Measurements from ENCODE around the gene BAK1.
A peak's percentile ranks its signal among the peaks of the same experiment; 100 is the strongest.

The BAK1 gene

DNA sequence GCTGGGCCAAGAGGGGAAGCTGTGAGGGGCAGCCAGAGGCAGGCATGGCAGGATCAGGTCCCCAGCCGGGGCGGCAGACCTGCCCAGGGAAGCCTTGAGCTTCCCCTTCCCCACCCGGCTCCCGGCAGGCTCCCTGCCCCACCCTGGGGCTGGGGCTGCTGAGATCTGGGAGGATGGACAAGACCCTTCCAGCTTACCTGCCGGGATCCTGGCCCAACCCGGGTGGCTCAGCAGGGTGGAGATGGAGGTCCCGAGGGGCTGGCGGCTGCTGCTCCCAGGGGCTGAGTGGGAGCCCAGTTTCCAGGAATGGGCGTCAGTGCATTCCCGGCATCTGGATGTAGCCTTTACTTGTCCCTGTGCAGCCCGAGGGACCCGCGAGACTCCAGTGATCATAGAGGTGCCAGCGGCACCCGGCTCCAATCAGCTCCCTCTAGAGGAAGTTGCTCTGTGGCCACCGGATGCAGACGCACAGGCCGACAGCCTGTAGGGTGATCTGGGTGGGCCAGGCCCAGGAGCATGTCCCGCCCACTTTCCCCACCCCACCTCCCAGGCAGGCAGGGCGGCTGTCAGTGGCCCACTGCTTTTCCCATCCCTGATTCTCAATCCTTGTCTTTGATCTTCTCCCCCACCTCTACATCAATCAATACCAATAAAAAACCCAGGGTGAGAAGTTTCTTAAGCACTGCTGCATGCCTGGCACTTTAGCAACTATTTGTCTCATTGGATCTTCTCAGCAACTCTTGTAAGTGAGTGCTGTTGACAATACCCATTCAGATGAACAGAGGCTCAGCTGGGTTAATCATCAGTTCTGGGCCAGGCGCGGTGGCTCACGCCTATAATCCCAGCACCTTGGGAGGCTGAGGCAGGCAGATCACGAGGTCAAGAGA lies at the start of gene BAK1:
TSS of gene BAK1 (minus strand) at position 449 of the 887 bp plus-strand sequence. CDS start 2,672 bp downstream, outside the sequence.
- DNase-seq (ENCODE audit: low spot score) (peak; percentile 84), FAIRE-seq (peak; percentile 42)

DNA sequence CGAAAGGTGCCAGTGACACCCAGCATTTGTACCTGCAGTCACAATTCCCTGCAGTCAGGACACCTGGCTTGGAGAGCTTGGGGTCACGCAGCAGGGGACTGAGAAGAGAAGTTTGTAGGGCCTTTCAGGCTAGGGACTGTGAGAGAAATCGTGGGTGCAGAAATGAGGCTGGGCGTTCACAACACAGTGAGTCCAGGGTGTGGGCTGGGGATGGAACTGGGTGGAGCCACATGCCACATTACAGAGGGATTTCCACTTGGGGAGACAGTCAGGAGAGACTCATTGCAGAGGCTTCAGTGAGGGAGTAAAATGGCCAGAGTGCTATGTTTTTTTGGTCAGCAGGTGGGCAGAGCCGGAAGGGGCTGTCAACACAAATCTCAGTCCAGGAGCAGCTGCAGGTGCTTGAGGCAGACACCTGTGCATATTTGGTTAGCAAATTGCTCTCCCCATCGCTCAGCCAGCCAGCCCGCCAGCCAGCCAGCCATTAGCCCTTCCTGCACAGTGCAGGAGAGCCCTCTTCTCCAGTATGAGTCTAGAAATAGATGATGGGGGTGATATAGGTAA lies 48.4 kb upstream of the BAK1 start:
- DNase-seq (ENCODE audit: low spot score) (no peak), FAIRE-seq (no peak)

DNA sequence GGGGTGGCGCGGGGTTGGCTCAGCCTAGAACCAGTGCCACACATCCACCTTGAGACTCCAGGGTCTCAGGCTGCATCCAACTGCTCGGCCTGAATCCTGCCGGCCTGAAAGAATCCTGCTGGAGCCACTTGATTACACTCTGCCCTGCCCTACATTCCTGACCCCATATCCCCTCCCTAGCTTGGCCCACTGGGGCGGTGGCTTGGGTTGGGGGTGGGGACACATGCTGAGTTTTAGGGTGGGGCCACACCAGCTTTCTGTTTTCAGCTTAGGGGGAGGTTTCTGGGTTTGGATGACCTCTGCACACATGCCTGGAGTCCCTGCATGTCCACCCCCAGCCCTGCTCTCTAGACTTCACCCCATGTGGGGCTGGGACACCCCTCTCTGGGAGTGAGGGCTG lies 47.8 kb upstream of the BAK1 start:
- no peak for DNase-seq (ENCODE audit: low spot score)
- FAIRE-seq = no peak

DNA sequence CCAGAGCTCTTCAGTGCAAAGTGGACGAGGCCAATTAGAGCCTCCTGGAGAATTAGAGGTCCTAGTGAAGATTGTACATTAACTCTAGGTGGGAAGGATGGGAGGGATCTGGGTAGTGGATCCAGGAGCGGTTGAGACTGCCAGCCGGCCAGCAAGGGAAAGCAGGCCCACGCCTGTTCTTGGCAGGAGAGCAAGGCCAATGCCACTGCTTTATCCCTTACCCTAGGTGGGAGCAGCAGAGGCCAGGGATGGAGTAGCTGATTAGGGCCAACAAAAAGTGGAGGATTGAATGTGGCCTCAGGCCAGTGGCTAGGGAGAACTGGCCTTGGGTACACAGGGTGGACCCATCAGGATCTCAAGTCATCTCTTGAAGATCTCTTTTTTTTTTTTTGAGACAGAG lies 44.8 kb upstream of the BAK1 start:
- FAIRE-seq (no peak), DNase-seq (ENCODE audit: low spot score) (no peak)

DNA sequence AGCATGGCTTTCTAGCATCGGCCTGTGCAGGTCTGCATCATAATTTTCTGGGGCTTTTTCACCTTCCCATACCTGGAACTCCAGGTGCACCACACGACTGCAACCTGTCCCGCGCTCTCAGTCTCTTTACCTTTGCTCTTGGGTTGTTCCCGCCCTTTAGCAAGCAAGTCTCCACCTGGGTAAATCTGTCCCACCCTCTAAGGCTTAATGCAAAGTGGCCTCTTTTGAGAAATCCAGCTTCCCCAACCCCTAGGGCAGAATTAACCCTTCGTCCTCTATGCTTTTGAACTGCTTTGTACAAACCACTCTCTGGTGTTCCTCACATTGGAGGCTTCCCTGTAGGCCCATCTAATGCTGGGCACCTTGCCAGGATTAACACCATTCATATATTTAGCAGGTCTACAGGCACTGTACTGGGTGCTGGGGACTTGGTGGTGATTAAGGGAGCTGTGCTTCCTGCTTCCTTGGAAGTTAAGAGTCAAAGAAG lies 43.9 kb upstream of the BAK1 start:
- FAIRE-seq (no peak), DNase-seq (ENCODE audit: low spot score) (no peak)

DNA sequence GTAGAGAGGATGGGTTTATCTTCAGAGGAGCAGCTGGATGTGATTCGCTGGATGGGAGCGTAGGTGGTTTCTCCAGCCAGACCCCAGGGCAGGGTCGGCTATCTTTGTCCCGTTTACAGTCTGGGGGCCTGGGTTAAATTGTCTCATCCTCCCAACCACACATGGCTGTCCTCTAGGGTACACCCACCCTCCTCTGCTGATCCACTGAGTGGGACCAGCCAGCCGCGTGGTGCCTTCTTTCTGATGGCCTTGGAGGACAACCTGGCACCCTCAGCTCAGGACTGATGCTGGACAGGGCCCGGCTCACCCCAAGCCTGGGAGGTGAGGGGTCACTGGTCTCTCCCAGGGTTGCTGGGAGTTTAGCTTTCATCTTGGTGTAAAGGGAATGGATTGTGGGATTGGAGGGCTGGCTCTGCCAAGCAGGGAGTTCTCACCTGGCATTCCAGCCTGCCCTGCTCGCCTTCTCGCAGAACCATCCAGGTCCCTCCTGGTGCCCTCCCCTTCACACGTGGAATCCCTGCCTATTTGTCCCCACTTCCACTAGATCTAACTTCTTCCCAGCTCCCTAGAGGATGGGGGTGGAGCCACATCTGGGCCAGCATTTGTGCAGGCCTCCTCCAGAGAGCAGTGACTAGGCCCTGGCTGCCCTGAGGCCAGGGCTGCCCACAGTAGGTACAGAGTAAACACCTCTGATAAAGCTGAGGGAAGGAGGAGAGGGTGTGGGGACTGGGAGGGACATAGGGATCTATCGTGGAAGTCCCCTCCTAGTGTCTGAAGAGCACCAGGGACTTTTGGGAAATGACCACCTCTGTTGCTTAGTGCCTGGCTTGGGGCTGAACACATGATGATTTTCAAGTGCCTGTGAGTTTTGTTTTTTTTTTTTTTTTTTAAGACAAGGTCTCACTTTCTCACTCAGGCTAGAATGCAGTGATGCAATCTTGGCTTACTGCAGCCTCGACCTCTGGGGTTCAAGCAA lies 42.7 kb upstream of the BAK1 start:
- no peak for FAIRE-seq
- DNase-seq (ENCODE audit: low spot score) = no peak

DNA sequence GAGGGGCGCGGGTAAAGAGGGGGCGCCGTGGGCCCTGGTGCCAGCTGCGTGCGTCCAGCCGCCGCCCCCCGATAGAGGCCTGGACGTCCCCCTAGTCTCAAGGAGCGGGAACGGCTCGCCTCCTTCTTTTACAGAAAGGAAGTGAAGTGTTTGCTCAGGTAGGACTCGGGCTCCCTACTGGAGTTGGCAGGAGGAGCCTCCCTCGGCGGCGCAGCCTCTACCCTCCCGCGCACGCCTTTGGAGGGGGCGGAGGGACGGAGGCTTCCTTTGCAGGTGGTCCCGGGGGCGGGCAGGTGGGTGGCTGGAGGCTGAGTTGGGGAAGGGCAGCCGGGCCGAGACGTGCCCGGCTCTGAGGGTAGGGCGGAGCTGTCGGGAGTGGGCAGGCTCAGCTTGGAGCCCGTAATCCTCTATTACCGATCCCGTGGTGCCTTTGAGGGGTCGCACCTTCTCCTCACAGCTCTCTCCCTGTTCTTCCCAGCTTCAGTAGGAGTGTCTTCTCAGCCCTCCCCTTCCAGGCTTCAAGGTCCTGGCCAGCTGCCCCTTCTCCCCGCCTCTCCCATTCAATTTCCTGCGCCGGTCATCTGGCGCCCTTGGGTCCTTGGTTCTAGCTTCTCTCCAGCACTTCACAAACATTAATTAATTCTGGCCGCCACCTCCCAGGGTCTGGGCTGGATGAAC lies 41.8 kb upstream of the BAK1 start:
- DNase-seq (ENCODE audit: low spot score) = peak; percentile 18
- no peak for FAIRE-seq

DNA sequence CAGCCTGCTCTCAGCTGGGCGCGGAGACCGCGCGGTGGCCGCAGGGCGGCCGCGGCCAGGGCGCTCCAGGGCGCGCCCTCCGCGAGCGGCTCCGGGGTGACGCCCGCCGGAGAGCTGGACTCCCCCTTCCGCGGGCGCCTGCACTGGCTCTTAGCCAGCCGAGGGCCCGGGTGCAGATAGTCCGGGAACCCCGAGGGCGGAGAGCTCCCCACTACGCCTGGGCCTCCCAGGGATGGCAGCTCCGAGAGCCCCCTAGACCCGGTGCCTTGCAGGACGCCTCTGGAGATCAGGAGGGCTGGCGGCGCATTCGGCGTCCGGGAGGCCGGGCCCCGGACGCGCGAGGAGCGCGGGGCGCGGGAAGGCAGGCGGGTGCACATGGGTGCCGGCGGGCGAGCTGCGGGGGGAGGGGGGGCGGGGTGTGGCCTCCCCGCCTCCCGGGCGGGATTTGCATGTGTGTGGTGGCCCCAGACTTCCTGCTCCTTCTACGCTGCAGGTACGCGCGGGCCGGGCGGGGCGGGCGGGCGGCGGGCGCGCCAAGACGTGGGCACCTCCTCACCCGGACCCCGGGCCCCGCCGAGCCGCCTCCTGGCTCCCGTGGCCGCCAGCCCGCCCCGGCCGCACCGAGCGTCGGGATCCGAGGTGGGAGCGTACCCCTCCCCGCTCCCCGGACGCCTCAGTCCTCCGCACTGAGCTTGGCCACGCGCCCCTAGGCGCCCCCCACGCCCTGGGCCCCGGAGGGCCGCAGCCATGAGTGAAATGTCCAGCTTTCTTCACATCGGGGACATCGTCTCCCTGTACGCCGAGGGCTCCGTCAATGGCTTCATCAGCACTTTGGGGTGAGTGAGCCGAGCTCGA lies 41.0 kb upstream of the BAK1 start, which contains the start of gene ITPR3:
TSS of gene ITPR3 (plus strand) at position 467 of the 855 bp plus-strand sequence. CDS start at position 748, 281 bp downstream.
- DNase-seq (ENCODE audit: low spot score) = peak; percentile 53

DNA sequence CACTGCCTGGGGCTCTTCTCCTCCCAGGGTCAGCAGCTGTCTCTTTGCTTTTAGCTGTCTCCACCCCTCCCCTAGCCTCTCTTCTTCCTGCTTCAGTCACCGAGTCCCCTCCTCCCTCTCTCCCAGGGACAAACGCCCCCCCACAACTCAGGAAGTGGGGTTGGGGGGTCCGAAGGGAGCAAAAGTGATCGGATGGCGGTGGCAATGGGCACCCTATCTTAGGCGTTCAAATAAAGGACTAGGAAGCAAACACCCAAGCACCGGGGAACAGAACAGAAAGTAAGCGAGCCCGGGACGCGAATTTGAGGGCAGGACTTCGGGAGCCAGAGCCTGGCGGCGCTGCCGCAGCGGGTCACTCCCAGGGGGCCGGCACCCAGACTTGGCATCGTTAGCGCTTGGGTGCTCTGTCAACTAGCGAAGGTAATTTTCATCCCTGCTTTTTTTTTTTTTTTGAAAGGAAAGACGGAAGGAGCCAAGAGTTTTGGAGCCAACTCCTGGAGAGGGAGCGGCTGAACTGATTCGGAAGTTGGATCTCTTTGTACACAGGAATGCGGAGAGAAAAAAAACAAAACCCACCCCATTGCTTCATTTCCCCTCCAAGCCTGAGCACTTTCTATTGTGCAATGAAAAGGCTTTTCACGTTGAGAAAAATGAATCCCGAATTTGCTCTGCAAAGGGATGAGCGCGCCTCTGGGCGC lies 40.2 kb upstream of the BAK1 start:
- no peak for DNase-seq (ENCODE audit: low spot score)
- FAIRE-seq = no peak

More for the DNA sequence above, 41.0 kb upstream of the BAK1 start, which contains the start of gene ITPR3:
- no peak for FAIRE-seq

DNA sequence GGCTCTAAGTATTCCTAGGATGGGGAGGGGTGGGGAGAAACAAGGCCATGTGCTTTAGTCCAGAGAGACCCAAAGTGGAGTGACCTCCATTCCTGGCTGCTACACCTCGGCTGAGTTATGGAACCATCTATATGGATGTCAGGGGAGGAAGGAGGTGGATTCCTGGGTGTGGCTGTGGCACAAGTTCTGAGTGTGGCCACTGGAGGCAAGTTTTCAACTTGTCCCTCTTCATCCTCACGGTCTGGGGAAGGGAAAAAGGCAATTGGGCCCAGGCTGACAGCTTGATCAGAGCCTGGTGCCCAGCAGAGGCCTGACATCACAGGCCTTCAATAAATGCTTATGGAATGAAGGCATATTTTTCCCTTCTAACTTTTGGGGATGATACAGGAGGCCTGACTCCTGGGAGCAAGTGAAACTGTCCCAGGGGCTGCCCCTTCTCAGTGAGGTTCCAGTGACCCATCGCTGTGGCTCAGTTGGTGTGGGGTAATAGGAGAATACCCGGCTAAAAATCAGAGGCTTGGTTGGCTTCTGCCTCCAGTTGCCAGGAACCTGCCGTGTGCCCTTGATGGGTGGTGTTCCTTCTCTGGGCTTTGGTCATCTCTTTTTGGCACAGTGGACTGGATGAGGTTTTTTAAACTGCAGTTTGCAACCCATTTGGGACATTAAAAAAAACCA lies 39.2 kb upstream of the BAK1 start:
- DNase-seq (ENCODE audit: low spot score) = no peak
- no peak for FAIRE-seq

DNA sequence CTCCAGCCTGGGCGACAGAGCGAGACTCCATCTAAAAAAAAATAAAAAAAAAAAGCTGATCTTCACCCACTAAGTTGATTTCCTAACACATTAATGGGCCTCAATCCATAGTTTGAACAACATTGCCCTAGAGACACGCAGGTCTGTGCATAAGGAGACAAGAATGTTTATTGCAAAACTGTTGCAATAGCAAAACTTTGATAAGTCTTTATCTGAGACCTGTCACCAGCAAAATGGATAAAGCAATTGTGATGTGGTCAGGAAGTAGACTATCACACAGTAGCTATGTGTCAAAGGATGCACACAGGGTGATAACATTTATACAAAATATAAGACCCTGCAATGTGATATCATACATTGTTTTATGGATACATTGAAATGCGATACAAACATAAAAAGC lies 36.8 kb upstream of the BAK1 start:
- DNase-seq (ENCODE audit: low spot score) (no peak), FAIRE-seq (no peak)

DNA sequence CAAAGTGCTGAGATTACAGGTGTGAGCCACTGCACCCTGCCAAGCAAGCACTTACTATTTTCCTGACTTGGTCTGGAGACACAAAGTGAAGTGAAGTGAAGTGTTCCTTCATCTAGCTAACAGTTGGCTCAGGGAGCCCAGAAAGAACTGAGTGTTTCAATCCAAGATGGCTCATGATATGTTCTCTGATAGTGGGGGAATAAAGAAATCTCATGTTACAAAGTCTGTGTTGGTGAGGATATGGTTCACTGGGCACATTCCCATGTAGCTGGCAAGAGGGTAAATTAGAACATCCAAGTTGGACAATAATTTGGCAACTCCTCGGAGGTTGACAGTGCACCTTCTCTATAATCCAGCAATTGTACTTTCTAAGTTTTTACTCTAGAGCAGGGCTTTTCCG lies 36.0 kb upstream of the BAK1 start:
- FAIRE-seq = no peak

DNA sequence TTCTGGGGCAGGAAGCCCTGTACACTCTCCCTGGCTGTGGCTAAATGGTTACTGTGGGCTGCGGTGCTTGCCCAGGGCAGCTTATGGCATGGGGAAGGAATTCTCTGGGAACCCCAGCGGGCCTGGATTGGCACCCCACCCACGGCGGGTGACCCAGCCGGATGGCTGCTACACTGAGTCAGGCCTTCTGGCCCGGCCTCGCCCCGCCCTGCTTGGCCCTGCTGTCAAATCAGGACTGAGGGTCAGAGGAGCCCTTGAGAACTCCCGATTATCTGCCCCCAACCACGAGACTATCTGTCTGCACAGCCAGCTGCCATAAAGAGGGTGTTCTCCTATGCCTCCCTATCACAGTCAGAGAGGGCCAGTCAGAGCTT lies 33.7 kb upstream of the BAK1 start:
- DNase-seq (ENCODE audit: low spot score) (peak; percentile 63), FAIRE-seq (no peak)

More for the DNA sequence above, 36.0 kb upstream of the BAK1 start:
- DNase-seq (ENCODE audit: low spot score) = no peak

DNA sequence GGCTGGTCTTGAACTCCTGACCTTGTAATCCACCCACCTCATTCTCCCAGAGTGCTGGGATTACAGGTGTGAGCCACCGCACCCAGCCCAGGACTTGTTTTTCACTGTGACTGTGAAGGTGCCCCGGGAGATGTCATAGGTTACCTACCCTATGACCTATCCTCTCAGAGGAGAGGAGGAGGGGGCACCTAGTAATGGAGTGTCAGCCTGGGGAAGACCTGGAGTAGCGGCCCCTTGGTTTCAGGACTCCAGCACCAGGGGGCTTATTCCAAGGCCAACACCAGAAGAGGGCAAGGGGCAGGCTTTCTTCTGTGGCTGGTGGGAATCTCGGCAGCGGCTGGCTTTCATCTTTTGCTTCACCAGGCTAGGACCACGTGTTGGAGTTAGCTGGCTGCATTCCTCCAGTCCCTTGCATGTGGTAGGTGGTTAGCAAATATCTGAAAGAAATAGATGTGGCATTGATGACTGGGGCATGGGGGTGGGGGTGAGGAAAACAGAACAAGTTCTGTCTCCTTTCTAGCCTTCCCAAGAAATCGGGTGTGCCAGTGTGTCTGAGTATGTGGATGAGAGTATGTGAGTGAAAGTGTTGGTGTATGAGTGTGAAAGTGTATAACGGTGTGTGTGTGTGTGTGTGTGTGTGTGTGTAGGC lies 33.2 kb upstream of the BAK1 start:
- FAIRE-seq = no peak
- DNase-seq (ENCODE audit: low spot score) = peak; percentile 58

DNA sequence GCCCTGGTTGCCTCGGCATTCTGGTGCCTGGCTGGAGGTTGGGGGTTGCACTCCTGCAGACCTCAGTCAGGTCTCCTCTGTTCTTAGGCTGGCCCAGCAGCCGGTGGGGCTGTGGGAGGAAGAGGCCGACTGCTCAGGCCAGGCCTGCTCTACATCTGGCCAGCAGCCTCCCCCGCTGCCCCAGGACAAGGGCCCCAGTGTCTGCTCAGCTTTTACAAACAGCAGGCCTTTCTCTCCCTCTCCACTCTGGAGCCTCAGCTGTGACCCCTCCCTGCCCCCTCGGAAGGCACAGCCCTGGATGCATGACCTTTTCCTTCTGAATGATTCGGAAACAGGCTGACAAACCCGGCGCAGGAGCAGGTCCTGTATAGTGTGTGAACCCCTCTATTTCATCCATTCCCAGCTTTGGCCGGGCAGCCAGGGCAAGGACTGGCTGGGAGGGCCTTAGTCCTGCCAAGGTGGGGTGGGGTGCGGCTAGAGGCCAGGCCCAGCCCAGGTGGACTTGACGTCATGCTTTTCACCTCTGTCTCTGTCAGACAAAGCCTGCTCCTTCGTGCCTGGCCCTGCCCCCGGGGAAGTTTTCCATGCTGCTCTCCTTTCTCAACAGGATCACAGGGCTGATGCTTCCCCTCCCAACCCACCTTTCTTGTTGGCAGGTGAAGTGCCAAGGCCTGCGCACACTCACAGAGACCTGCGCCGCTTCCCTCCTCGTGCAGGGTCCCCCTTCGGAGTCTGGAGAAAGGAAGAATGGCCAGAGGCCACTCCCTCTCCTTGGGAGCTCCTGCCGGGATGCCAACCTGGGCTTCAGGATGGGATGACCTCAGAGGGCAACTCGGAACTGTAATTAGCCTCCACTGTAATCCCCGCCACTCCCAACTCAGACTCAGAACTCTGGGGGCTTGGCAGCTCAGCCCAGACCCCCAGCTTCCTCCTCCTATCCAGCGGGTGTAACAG lies 31.0 kb upstream of the BAK1 start:
- no peak for FAIRE-seq
- DNase-seq (ENCODE audit: low spot score) = no peak

DNA sequence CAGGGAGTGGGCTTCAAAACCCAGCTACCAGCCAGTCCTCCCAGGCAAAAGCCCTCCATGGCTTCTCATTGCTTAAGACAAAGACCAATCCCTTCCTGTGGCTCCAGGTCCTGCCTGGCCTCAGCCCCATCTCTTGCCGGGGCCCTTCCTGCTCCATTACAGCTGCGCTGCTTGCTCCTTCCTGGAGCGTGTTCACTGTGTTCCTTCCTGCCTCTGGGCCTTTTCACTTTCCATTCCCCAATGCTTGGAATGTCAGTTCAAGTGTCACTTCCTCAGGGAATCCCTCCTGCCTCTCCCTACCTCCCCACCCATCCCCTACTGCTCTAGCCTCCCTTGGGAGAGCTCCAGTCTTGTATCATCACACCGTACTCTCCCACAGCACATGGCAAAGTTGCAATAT lies 30.0 kb upstream of the BAK1 start:
- DNase-seq (ENCODE audit: low spot score) = peak; percentile 14
- no peak for FAIRE-seq

DNA sequence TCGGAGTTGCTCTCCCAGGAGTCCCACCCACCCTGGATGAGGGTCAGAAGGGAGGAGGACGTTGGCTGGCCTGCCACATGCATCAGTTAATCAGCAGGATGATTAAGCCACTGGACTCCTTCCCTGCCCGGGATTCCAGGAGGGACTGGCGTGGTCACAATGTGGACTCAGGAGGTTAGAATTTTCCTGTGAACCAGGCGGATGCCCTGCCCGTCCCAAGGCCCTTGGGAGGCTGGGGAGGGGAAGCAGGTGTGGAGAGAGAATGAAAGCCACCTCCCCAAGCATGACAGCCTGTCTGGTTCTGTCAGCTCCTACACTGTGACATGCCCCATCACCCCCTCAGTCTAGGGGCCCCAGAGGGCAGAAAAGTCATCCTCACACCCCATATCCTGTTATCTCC lies 29.5 kb upstream of the BAK1 start:
- DNase-seq (ENCODE audit: low spot score) = peak; percentile 75
- FAIRE-seq = peak; percentile 62

Data from RCC 7860 (cell line).